B cell (primary cell): ENCODE data around the gene PABPN1. TPM values are rescaled to one million over a fixed set of nuclear protein-coding genes. Genes with fewer than 3 reads are reported as not detected.

Source experiments
- ATAC-seq: fragments of 200-7000 bp; cut with Tn5 transposase; one replicate; pipeline ENCODE4 v1.10.0; 2021; ENCODE audit warnings: low read depth, mild to moderate bottlenecking, moderate number of reproducible peaks, moderate library complexity
- CTCF ChIA-PET: fragments of 350-600 bp; sonication (Branson Sonifier 250); formaldehyde crosslinking; loops from one replicate; lab custom pipeline; 2021; ENCODE audit warnings: antibody characterized with exemption, inconsistent platforms; lab: Charles Lee
- POLR2A ChIA-PET: fragments of 350-600 bp; sonication (Branson Sonifier 250); formaldehyde crosslinking; loops from one replicate; lab custom pipeline; 2021; ENCODE audit warnings: antibody characterized with exemption; lab: Charles Lee
- DNase-seq: peaks from one replicate; pipeline ENCODE4 v3.0.0; 2013
- H2AFZ ChIP-seq: 2 replicates; pipeline ENCODE4 v1.6.1; 2012; ENCODE audit warnings: mild to moderate bottlenecking, low read depth, low read length; ENCODE audit not compliant: insufficient read depth, poor library complexity, severe bottlenecking
- H3K27ac ChIP-seq, 2 donors: 1 replicate in 1 of 2; 2 replicates in 1 of 2; pipeline ENCODE4 v1.5.1; 2012 to 2013; ENCODE audit warnings: low read length in 2 of 2, mild to moderate bottlenecking in 2 of 2, moderate library complexity in 1 of 2
- H3K27me3 ChIP-seq, 4 experiments: fragments of 200-600 bp in 1 of 4; sonication (generic) in 1 of 4; replicated peaks in 1 of 4; 1 replicate in 2 of 4; 2 replicates in 2 of 4; pipeline versions ENCODE4 v1.6.1 to v1.7.0; 2013 to 2016; ENCODE audit warnings: low read length in 3 of 4, mild to moderate bottlenecking in 2 of 4, mixed read lengths in 1 of 4, moderate library complexity in 1 of 4; ENCODE audit not compliant: insufficient read depth in 4 of 4, control insufficient read depth in 3 of 4; ENCODE audit errors: control extremely low read depth in 1 of 4
- H3K36me3 ChIP-seq, 2 experiments: replicated peaks in 1 of 2; 1 replicate in 1 of 2; 2 replicates in 1 of 2; pipeline versions ENCODE4 v1.6.1 to v1.7.1; 2013; ENCODE audit warnings: low read length in 1 of 2; ENCODE audit not compliant: insufficient read depth in 2 of 2, control insufficient read depth in 1 of 2; ENCODE audit errors: control extremely low read depth in 1 of 2, extremely low read depth in 1 of 2
- H3K4me1 ChIP-seq, 2 donors: fragments of 200-600 bp in 1 of 2; sonication (generic) in 1 of 2; 1 replicate in 1 of 2; 2 replicates in 1 of 2; pipeline versions ENCODE4 v1.5.1 to v1.6.1; 2013 to 2017; ENCODE audit warnings: low read length in 2 of 2; ENCODE audit not compliant: control insufficient read depth in 2 of 2, insufficient read depth in 2 of 2
- H3K4me2 ChIP-seq: replicated peaks from 2 replicates; pipeline ENCODE3; 2012; ENCODE audit warnings: mild to moderate bottlenecking, low read depth, low read length; ENCODE audit not compliant: poor library complexity, severe bottlenecking
- H3K4me3 ChIP-seq, 5 experiments: fragments of 200-600 bp in 1 of 5; sonication (generic) in 1 of 5; 1 replicate in 3 of 5; 2 replicates in 2 of 5; pipeline versions ENCODE4 v1.5.1 to v1.7.0; 2011 to 2016; ENCODE audit warnings: low read length in 4 of 5, mild to moderate bottlenecking in 4 of 5, low read depth in 2 of 5, control low read depth in 1 of 5, moderate library complexity in 1 of 5; ENCODE audit not compliant: insufficient read depth in 1 of 5; ENCODE audit errors: control extremely low read depth in 1 of 5, extremely low read depth in 1 of 5
- H3K79me2 ChIP-seq: fragments of 200-600 bp; sonication (generic); one replicate; pipeline ENCODE4 v1.6.0; 2016; ENCODE audit warnings: low read length; ENCODE audit not compliant: control insufficient read depth, insufficient read depth
- H3K9ac ChIP-seq: fragments of 200-600 bp; sonication (generic); 2 replicates; pipeline ENCODE4 v1.6.1; 2017; ENCODE audit warnings: mild to moderate bottlenecking, low read length, moderate library complexity
- H3K9me3 ChIP-seq, 3 donors: one replicate each; pipeline versions ENCODE4 v1.6.1 to v1.7.1; 2013; ENCODE audit warnings: low read length in 2 of 3; ENCODE audit not compliant: control insufficient read depth in 2 of 3, insufficient read depth in 1 of 3; ENCODE audit errors: control extremely low read depth in 1 of 3
- H4K20me1 ChIP-seq: 2 replicates; pipeline ENCODE4 v1.6.0; 2012; ENCODE audit warnings: mild to moderate bottlenecking, low read length; ENCODE audit not compliant: insufficient read depth, control insufficient read depth, poor library complexity, severe bottlenecking
- H3K27ac Mint-ChIP-seq: one replicate; pipeline ENCODE4 v1.8.0; 2021; ENCODE audit warnings: mixed read lengths
- H3K27me3 Mint-ChIP-seq: one replicate; pipeline ENCODE4 v1.8.0; 2021; ENCODE audit warnings: mixed read lengths
- H3K4me1 Mint-ChIP-seq: one replicate; pipeline ENCODE4 v1.8.0; 2021; ENCODE audit warnings: mixed read lengths
- H3K4me3 Mint-ChIP-seq: one replicate; pipeline ENCODE4 v1.8.0; 2021; ENCODE audit warnings: mixed read lengths
- H3K9me3 Mint-ChIP-seq: one replicate; pipeline ENCODE4 v1.8.0; 2022; ENCODE audit warnings: mixed read lengths; ENCODE audit not compliant: insufficient read depth
- CTCF ChIP-seq: fragments of 200-600 bp; IDR thresholded peaks from one replicate; pipeline ENCODE4 v1.8.0; 2022; ENCODE audit warnings: antibody characterized with exemption, mild to moderate bottlenecking
- EZH2 ChIP-seq: IDR thresholded peaks from 2 replicates; pipeline ENCODE4 v1.6.1; 2012; ENCODE audit warnings: borderline replicate concordance, low read depth, mild to moderate bottlenecking, moderate library complexity, low read length; ENCODE audit not compliant: insufficient read depth, poor library complexity, severe bottlenecking
- WGBS: methylation state at CpG from one replicate; pipeline ENCODE4 v1.1.5; 2013; ENCODE audit warnings: missing lambda C conversion rate; ENCODE audit not compliant: insufficient coverage; 5-methylcytosine and 5-hydroxymethylcytosine counted together
- intact Hi-C: fragments of 100-400 bp; cut with micrococcal nuclease; formaldehyde crosslinking; loops from one replicate; pipeline ENCODE4 v1.10.0; 2022
- polyA plus RNA-seq: library from polyadenylated mRNA; depleted of rRNA; stranded (reverse); fragments of >200 nt; gene quantifications from 2 replicates; pipeline ENCODE4 v1.2.3, GENCODE V29; 2012
- total RNA-seq, 2 donors: library from RNA; stranded (reverse); fragments of 120-200 nt in 1 of 2; gene quantifications; 1 replicate in 1 of 2; 2 replicates in 1 of 2; pipeline versions ENCODE4 v1.2.3 to v1.2.4, GENCODE V29; 2013 to 2022

The PABPN1 gene
- total and polyA plus RNA-seq, 2 donors (not counting 1 experiment from before 2014, with no cell fraction given), result 283 to 293 TPM

GRCh38 chr14:23370221-23370620 is 49.0 kb downstream of the PABPN1 start:
- Histone ChIP-seq H3K36me3 (no peaks in the 10 kb centered on the region), H3K27me3 (peaks cover 0 to 21% (median 2%) of the 10 kb centered on the region in 4 experiments), H4K20me1 (no peaks in the 10 kb centered on the region), H3K4me1 (no peaks in the 10 kb centered on the region), H3K4me3 (no peak overlapping the region), H3K4me2 (no peak overlapping the region), H2AFZ (no peak overlapping the region), H3K9me3 (no peaks in the 10 kb centered on the region), H3K79me2 (no peaks in the 10 kb centered on the region), H3K27ac (no peak overlapping the region), H3K9ac (no peak overlapping the region)
- Mint-ChIP-seq H3K27me3 (peaks cover 33% of the 10 kb centered on the region), H3K9me3 (no peaks in the 10 kb centered on the region), H3K4me3 (no peak overlapping the region), H3K27ac (no peak overlapping the region), H3K4me1 (no peaks in the 10 kb centered on the region)
- ATAC-seq (no peak), DNase-seq (no peak)
- intact Hi-C loops, result no loop called here
- 89% methylated on average over 1 of the region's 1 CpG for WGBS
- POLR2A ChIA-PET, result no interaction called here
- CTCF ChIA-PET, result interaction anchor here (1.9 kb wide), 1 partner anchor 10 kb away, joined by 9 read pairs; no protein-coding TSS in a partner anchor
- TF ChIP-seq EZH2 (no peak), CTCF (no peak)

DNA sequence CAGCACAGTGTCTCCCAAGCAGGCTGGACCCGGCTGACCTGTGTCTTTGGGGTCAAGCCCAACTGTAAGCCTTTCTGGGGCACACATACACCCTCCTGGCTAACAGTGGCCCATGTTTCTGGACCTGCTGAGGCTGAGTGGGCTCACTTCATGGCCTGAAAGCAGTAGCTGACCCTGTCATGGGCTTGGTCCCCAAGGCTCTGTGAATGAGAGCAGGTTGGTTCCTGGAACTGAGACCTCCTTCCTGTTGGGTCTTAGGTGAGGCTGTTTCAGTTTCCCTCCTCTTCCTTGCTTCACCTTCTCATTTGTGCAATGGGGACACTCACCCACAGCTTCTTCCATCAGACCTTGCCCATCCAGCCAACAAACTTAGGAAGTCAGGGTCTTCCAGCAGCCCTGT is 50.6 kb downstream of the PABPN1 start:
- no peaks in the 10 kb centered on the region for H3K36me3 ChIP-seq
- 60% methylated on average over 1 of the region's 1 CpG for WGBS
- no peaks in the 10 kb centered on the region for H4K20me1 ChIP-seq
- TF ChIP-seq CTCF, result no peak
- TF ChIP-seq EZH2, result no peak
- Mint-ChIP-seq H3K4me1 (no peaks in the 10 kb centered on the region), H3K9me3 (no peaks in the 10 kb centered on the region), H3K27ac (no peak overlapping the region), H3K27me3 (peaks cover 29% of the 10 kb centered on the region), H3K4me3 (no peak overlapping the region)
- no peak overlapping the region for H3K27ac ChIP-seq
- H3K9ac ChIP-seq, result no peak overlapping the region
- no peaks in the 10 kb centered on the region for H3K4me1 ChIP-seq
- no peaks in the 10 kb centered on the region for H3K9me3 ChIP-seq
- peaks cover 0 to 11% (median 2%) of the 10 kb centered on the region in 4 experiments for H3K27me3 ChIP-seq
- H3K4me3 ChIP-seq, result no peak overlapping the region
- no peak overlapping the region for H3K4me2 ChIP-seq
- no peak for ATAC-seq
- ChIA-PET POLR2A (no interaction called here), CTCF (no interaction called here)
- DNase-seq, result no peak
- intact Hi-C loops, result no loop called here
- no peak overlapping the region for H2AFZ ChIP-seq
- no peaks in the 10 kb centered on the region for H3K79me2 ChIP-seq
